SK-N-SH (cell line): ENCODE data around the gene KRT14. TPM values are rescaled to one million over a fixed set of nuclear protein-coding genes. Genes with fewer than 3 reads are reported as not detected.

Experiments used
- CTCF ChIA-PET: fragments of 300-600, 350-600 bp; formaldehyde crosslinking; extraction: SDS; loops from one replicate; lab custom pipeline; 2021; lab: Yijun Ruan, JAX
- POLR2A ChIA-PET: fragments of 350-600 bp; sonication (Branson Sonifier 250); formaldehyde crosslinking; extraction: SDS; loops from one replicate; lab custom pipeline; 2020; ENCODE audit warnings: antibody characterized with exemption, inconsistent platforms; lab: Yijun Ruan, JAX
- DNase-seq: peaks from one replicate; pipeline ENCODE4 v3.0.0; 2012
- H2AFZ ChIP-seq: fragments of 200-600 bp; sonication (generic); 2 replicates; pipeline ENCODE4 v1.8.1; 2016; ENCODE audit warnings: antibody characterized with exemption, mild to moderate bottlenecking, low read depth
- H3F3A ChIP-seq: fragments of 200-600 bp; sonication (generic); replicated peaks from 2 replicates; pipeline ENCODE3; 2016; ENCODE audit warnings: antibody characterized with exemption, mild to moderate bottlenecking; ENCODE audit not compliant: insufficient read depth
- H3K27ac ChIP-seq, 2 experiments: fragments of 200-500 bp in 1 of 2; fragments of 200-600 bp in 1 of 2; sonication (Bioruptor generic) in 1 of 2; sonication (generic), shearing (Covaris generic) in 1 of 2; 2 replicates each; pipeline versions ENCODE4 v1.5.1 to v1.6.1; 2014 to 2016; ENCODE audit warnings: low read depth in 2 of 2, inconsistent platforms in 1 of 2, low read length in 1 of 2, mild to moderate bottlenecking in 1 of 2, mixed read lengths in 1 of 2
- H3K27me3 ChIP-seq: fragments of 200-600 bp; sonication (generic), shearing (Covaris generic); 2 replicates; pipeline ENCODE4 v1.6.1; 2016; ENCODE audit warnings: mixed run types; ENCODE audit not compliant: insufficient read depth
- H3K36me3 ChIP-seq, 2 experiments: fragments of 200-500 bp in 1 of 2; fragments of 200-600 bp in 1 of 2; sonication (Bioruptor generic) in 1 of 2; sonication (generic) in 1 of 2; replicated peaks in 1 of 2; 2 replicates each; pipeline versions ENCODE3 to v1.5.1; 2014 to 2016; ENCODE audit warnings: low read length in 1 of 2, mild to moderate bottlenecking in 1 of 2; ENCODE audit not compliant: insufficient read depth in 2 of 2, control insufficient read depth in 1 of 2
- H3K4me1 ChIP-seq, 2 experiments: fragments of 200-500 bp in 1 of 2; fragments of 200-600 bp in 1 of 2; sonication (Bioruptor generic) in 1 of 2; sonication (generic), shearing (Covaris generic) in 1 of 2; 2 replicates each; pipeline versions ENCODE4 v1.5.1 to v1.6.1; 2014 to 2016; ENCODE audit warnings: low read depth in 1 of 2, low read length in 1 of 2, mixed run types in 1 of 2; ENCODE audit not compliant: insufficient read depth in 2 of 2, control insufficient read depth in 1 of 2
- H3K4me2 ChIP-seq: fragments of 200-600 bp; sonication (generic), shearing (Covaris generic); 2 replicates; pipeline ENCODE4 v1.6.1; 2017; ENCODE audit warnings: mixed run types
- H3K4me3 ChIP-seq, 2 experiments: fragments of 200-500 bp in 1 of 2; fragments of 200-600 bp in 1 of 2; sonication (Bioruptor generic) in 1 of 2; sonication (generic), shearing (Covaris generic) in 1 of 2; 2 replicates each; pipeline versions ENCODE4 v1.5.1 to v1.8.1; 2014 to 2016; ENCODE audit warnings: low read depth in 2 of 2, inconsistent platforms in 1 of 2, low read length in 1 of 2, mild to moderate bottlenecking in 1 of 2, mixed read lengths in 1 of 2, moderate library complexity in 1 of 2
- H3K79me2 ChIP-seq: fragments of 200-600 bp; sonication (generic); 2 replicates; pipeline ENCODE4 v1.8.1; 2017; ENCODE audit warnings: mild to moderate bottlenecking; ENCODE audit not compliant: insufficient read depth
- H3K9ac ChIP-seq: fragments of 200-600 bp; sonication (generic); 2 replicates; pipeline ENCODE4 v1.6.1; 2017; ENCODE audit warnings: mixed run types
- H3K9me2 ChIP-seq: fragments of 200-600 bp; sonication (generic); 2 replicates; pipeline ENCODE4 v1.6.1; 2017; ENCODE audit warnings: mixed run types
- H3K9me3 ChIP-seq: fragments of 200-600 bp; sonication (generic); 2 replicates; pipeline ENCODE4 v1.6.1; 2017; ENCODE audit warnings: mixed run types, mild to moderate bottlenecking, moderate library complexity
- H4K20me1 ChIP-seq: fragments of 200-600 bp; sonication (generic); 2 replicates; pipeline ENCODE4 v1.6.1; 2017; ENCODE audit warnings: mild to moderate bottlenecking, mixed run types; ENCODE audit not compliant: insufficient read depth
- CHD2 ChIP-seq: fragments of 150-350 bp; IDR thresholded peaks from 2 replicates; pipeline ENCODE4 v1.6.1; 2018; ENCODE audit warnings: low read length; ENCODE audit not compliant: partially characterized antibody
- ELF1 ChIP-seq: IDR thresholded peaks from 2 replicates; pipeline ENCODE4 v1.4.0; 2012
- EZH2phosphoT487 ChIP-seq: fragments of 200-600 bp; sonication (generic); IDR thresholded peaks from 2 replicates; pipeline ENCODE4 v1.6.1; 2017; ENCODE audit warnings: low read depth, mixed run types, mild to moderate bottlenecking, antibody characterized with exemption, moderate library complexity, borderline replicate concordance
- FOXJ3 ChIP-seq: sonication (generic); formaldehyde crosslinking; IDR thresholded peaks from 2 replicates; pipeline ENCODE4 v1.5.1; 2020; ENCODE audit warnings: mild to moderate bottlenecking, missing genetic modification reagents
- GABPA ChIP-seq: IDR thresholded peaks from 2 replicates; pipeline ENCODE4 v1.4.0; 2012; ENCODE audit warnings: low read depth, mild to moderate bottlenecking
- IRF3 ChIP-seq: fragments of 150-350 bp; IDR thresholded peaks from 2 replicates; pipeline ENCODE4 v1.6.1; 2016; ENCODE audit warnings: mild to moderate bottlenecking, low read depth, low read length
- MXI1 ChIP-seq: IDR thresholded peaks from 2 replicates; pipeline ENCODE4 v1.6.1; 2012; ENCODE audit warnings: mild to moderate bottlenecking, low read depth, low read length, improper control_type of control experiment
- NFIC ChIP-seq: IDR thresholded peaks from 2 replicates; pipeline ENCODE4 v1.4.0; 2012; ENCODE audit warnings: borderline replicate concordance
- NRF1 ChIP-seq: IDR thresholded peaks from 2 replicates; pipeline ENCODE4 v1.6.1; 2012; ENCODE audit warnings: low read depth, mild to moderate bottlenecking, low read length
- PBX3 ChIP-seq: IDR thresholded peaks from 2 replicates; pipeline ENCODE4; 2012
- RCOR1 ChIP-seq: fragments of 150-350 bp; IDR thresholded peaks from 2 replicates; pipeline ENCODE4 v1.6.1; 2017; ENCODE audit warnings: antibody characterized with exemption, low read length
- RFX5 ChIP-seq: IDR thresholded peaks from 2 replicates; pipeline ENCODE4 v1.6.1; 2012; ENCODE audit warnings: mild to moderate bottlenecking, improper control_type of control experiment, low read length
- SIN3A ChIP-seq: IDR thresholded peaks from 2 replicates; pipeline ENCODE4 v1.6.1; 2012; ENCODE audit warnings: low read depth, mild to moderate bottlenecking, low read length, moderate library complexity, borderline replicate concordance
- TCF12 ChIP-seq: IDR thresholded peaks from 2 replicates; pipeline ENCODE4 v1.4.0; 2012
- TEAD4 ChIP-seq: IDR thresholded peaks from 2 replicates; pipeline ENCODE4 v1.4.0; 2012; ENCODE audit warnings: mild to moderate bottlenecking, borderline replicate concordance; ENCODE audit not compliant: insufficient read depth
- USF1 ChIP-seq: IDR thresholded peaks from 2 replicates; pipeline ENCODE4 v1.4.0; 2012; ENCODE audit warnings: low read depth, borderline replicate concordance
- YY1 ChIP-seq: IDR thresholded peaks from 2 replicates; pipeline ENCODE4 v1.4.0; 2012; ENCODE audit warnings: low read depth, mild to moderate bottlenecking
- WGBS: methylation state at CpG from one replicate; pipeline ENCODE4 v1.1.6; 2017; ENCODE audit warnings: low lambda C conversion rate; 5-methylcytosine and 5-hydroxymethylcytosine counted together
- polyA plus RNA-seq, 3 experiments: library from polyadenylated mRNA; depleted of rRNA; stranded (reverse); fragments of >200 nt; gene quantifications; 2 replicates each; pipeline ENCODE4 v1.2.3, GENCODE V29; 2012
- TF ChIP-seq, protein P1 (sequence below): IDR thresholded peaks from 2 replicates; pipeline ENCODE4 v1.4.0; 2012; ENCODE audit warnings: low read depth
- TF ChIP-seq, protein P2 (sequence below): fragments of 200-600 bp; sonication (generic); IDR thresholded peaks from 2 replicates; pipeline ENCODE4 v1.6.1; 2017; ENCODE audit warnings: antibody characterized with exemption, mild to moderate bottlenecking, moderate library complexity

The KRT14 gene
- polyA plus RNA-seq, 1 of the 3 experiments (the other 2 are of a cell fraction): not detected

- WGBS: 44% methylated on average over 2 of the region's 2 CpGs
- TF ChIP-seq NRF1: no peak
- TF ChIP-seq GABPA: no peak
- TF ChIP-seq NFIC: no peak
- TF ChIP-seq RCOR1: no peak
- TF ChIP-seq, protein P1, sequence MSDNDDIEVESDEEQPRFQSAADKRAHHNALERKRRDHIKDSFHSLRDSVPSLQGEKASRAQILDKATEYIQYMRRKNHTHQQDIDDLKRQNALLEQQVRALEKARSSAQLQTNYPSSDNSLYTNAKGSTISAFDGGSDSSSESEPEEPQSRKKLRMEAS: no peak
- no peak for TF ChIP-seq IRF3
- TF ChIP-seq YY1: no peak
- no peak for TF ChIP-seq ELF1
- TF ChIP-seq PBX3: no peak
- TF ChIP-seq EZH2phosphoT487: no peak
- no peak for TF ChIP-seq MXI1
- TF ChIP-seq SIN3A: no peak
- no peak for TF ChIP-seq USF1
- TF ChIP-seq FOXJ3 (CRISPR knock-in tag): no peak
- no peak for TF ChIP-seq RFX5
- TF ChIP-seq CHD2: no peak
- TF ChIP-seq, protein P2, sequence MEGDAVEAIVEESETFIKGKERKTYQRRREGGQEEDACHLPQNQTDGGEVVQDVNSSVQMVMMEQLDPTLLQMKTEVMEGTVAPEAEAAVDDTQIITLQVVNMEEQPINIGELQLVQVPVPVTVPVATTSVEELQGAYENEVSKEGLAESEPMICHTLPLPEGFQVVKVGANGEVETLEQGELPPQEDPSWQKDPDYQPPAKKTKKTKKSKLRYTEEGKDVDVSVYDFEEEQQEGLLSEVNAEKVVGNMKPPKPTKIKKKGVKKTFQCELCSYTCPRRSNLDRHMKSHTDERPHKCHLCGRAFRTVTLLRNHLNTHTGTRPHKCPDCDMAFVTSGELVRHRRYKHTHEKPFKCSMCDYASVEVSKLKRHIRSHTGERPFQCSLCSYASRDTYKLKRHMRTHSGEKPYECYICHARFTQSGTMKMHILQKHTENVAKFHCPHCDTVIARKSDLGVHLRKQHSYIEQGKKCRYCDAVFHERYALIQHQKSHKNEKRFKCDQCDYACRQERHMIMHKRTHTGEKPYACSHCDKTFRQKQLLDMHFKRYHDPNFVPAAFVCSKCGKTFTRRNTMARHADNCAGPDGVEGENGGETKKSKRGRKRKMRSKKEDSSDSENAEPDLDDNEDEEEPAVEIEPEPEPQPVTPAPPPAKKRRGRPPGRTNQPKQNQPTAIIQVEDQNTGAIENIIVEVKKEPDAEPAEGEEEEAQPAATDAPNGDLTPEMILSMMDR: no peak
- TF ChIP-seq TEAD4: no peak
- no peak for TF ChIP-seq TCF12
- no peaks in the 10 kb centered on the region for H3K79me2 ChIP-seq
- no peak overlapping the region for H3K27ac ChIP-seq
- H3K9ac ChIP-seq: no peak overlapping the region
- H3K4me1 ChIP-seq: peaks cover 0 to 3% of the 10 kb centered on the region in 2 experiments; a peak in 1 of 4 replicates
- DNase-seq: no peak
- H3K27me3 ChIP-seq: no peaks in the 10 kb centered on the region; the same call in 1 of the 2 replicates
- ChIA-PET CTCF (interaction anchor here (0.6 to 3.6 kb wide), 16 partner anchors 9 to 163 kb away, joined by 3 to 57 read pairs (median 6); no protein-coding TSS in a partner anchor), POLR2A (interaction anchor here (1.1 kb wide), 1 partner anchor 68 kb away, joined by 3 read pairs; no protein-coding TSS in a partner anchor)
- H3K9me2 ChIP-seq: no peaks in the 10 kb centered on the region
- H3K4me3 ChIP-seq: no peak overlapping the region
- H3K9me3 ChIP-seq: no peaks in the 10 kb centered on the region
- H3F3A ChIP-seq: no peaks in the 10 kb centered on the region
- no peak overlapping the region for H3K4me2 ChIP-seq
- H2AFZ ChIP-seq: no peak overlapping the region
- no peaks in the 10 kb centered on the region for H3K36me3 ChIP-seq
- no peaks in the 10 kb centered on the region for H4K20me1 ChIP-seq
Observed at GRCh38 chr17:41580244-41580575, 6.5 kb downstream of the KRT14 start.
